HG02870 (cell line): ENCODE measurements around the gene XPO6.

Source experiments
- ATAC-seq: cut with Tn5 transposase; IDR thresholded peaks from one replicate; pipeline ENCODE4 v1.9.1; 2021; ENCODE audit warnings: mild to moderate bottlenecking, moderate library complexity; ENCODE audit not compliant: unreplicated experiment

The XPO6 gene

DNA sequence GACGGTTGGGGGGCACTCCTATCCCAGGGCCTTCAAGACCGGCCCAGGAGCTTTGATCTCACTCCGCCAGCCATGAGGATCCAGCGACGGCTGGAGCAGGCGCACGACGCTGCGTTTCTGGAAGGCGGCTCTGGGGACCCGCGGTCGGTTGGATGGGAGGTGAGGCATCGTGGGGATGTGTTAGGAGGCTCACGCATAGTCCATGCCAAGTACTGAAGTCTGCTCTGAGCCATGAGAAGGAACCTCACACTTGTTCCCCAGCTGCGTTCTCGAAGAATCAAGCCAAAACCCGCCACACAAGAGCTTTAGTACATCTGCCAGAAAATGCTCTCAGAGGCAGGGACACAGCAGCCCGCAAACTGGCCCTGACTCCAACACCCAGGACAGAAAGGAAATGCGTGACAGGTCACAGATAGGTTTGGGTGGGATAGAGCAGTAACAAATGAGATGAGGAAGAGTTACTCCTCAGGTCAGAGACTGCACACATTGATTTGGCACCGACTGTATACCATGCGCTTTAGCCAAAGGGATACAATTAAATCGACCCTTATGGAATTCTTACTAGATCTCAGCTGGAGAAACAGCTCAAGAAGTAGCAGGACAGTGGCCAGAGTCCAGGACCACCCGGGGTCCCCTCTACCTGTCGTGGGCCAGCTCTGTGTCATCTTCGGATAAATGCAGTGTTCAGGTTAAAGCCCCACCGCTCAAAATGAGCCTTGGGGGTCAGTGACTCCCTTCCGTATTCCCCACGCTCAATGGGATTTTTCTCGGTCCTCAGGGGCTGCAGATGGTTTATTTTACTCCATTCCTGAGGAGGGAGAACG is 141.6 kb downstream of the XPO6 start:
- ATAC-seq: no peak

DNA sequence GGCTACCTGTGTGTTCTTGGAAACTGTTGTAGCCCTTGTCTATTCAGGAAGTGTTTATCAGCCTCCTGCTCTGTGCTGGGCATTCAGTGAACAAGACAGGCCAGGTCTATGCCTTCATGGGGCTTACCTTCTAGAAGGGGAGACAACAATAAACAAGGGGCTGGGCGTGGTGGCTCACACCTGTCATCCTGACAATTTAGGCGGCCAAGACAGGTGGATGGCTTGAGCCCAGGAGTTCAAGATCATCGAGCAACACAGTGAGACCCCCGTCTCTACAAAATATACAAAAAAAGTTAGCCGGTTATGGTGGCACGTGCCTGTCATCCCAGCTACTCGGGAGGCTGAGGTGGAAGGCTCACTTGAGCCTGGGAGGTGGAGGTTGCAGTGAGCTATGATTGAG is 142.8 kb downstream of the XPO6 start:
- no peak for ATAC-seq

DNA sequence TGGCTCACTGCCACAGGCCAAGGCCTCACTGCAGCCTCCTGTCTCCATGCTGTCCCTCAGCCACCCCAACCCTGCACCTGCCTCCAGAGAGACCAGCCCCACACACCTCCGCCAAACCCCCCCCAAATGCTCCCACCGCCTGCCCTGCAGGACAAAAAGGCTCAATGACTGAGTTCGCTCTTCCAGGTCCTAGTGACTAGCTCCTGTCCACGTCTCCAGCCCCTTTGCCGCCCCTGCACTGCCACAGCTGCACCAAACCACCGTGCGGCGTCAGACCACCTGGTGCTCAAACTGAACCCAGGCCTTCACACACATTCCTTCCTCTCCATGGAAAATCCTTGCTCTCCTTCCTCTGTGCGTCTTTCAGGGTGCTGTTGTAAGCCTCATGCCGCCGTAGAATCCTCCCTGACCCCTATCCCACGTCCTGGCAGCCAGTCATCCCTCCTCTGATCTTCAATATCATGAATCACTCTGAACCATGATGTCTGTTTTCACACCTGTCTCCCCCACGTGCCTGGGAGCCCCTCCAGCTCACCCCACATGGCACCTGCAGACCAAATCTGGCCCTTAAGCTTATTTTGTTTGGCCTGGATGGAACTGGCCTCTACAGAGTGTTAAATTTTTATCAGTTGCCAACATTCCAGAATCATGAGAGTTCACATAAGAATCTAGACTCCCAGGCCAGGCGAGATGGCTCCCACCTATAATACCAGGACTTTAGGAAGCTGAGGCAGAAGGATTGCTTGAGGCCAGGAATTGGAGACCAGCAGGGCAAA is 144.0 kb downstream of the XPO6 start:
- ATAC-seq: no peak

DNA sequence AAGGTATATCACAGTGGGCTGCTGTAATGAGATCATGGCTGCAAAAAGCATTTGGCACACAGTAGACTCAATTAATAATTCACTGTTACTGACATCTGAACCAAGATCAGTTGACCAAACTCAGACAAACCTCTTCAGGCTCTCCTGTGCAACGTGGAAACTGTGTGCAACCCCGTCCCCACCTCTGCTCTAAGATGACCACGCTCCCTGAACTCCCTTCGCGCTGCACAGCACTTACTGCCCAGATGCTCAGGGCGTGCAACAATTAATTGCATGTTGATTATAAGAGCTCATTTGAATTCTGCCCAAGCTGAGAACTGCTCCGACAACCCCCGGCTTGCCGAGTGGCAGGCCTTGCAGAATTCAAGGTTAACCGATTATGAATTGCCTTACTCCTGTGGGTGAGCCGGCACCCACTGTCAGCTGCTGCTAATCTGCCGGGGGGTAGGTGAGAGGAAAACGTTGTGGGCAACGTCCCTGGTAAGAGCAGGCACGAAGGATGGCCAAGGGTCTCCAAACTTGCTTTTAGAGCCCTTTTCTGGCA is 147.0 kb downstream of the XPO6 start:
- no peak for ATAC-seq

DNA sequence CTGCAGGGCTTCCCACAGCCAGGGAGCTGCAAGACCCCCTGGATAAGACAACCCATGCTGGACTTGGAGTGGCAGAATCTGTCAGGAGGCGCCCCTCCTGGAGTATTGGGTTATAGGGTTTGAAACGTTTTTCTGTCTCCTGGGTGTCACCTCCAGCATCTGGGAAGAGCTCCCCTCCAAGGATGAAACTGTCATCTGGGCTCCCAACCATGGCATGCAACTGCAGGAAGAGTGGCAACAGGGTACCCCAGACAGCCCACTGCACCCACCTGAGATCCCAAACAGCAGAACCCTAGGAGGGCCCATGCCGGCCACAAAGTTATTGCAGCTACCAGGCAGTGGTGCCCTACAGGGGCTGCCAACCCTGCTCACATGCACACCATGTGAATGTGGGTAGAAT is 147.6 kb downstream of the XPO6 start:
- ATAC-seq: no peak

DNA sequence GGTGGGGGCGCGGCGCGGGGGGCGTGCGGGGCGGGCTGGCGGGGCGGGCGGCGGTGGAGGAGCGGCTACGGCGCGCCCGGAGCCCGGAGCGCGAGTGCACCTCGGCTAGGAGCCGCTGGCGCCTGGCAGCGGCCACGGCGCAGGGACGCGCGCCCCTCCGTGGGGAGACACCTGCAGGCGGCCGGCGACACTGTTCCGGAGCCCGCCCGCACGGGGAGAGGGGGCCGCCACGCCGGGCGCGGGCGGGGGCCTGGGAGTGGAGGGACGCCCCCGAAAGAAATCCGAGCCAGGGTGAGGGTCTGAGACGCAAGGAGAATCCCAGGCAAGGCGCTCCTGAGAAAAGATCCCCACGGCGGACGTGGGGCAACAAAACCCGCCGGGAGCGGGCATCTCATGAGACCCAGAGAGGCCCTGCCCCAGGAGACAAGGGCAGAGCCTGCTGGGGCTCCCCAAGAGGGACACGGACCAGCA is 148.1 kb downstream of the XPO6 start, which contains the start of gene GSG1L:
GSG1L (minus strand) TSS at position 124 of the 471 bp plus-strand sequence. CDS start 290 bp downstream, outside the sequence.
- ATAC-seq: no peak

DNA sequence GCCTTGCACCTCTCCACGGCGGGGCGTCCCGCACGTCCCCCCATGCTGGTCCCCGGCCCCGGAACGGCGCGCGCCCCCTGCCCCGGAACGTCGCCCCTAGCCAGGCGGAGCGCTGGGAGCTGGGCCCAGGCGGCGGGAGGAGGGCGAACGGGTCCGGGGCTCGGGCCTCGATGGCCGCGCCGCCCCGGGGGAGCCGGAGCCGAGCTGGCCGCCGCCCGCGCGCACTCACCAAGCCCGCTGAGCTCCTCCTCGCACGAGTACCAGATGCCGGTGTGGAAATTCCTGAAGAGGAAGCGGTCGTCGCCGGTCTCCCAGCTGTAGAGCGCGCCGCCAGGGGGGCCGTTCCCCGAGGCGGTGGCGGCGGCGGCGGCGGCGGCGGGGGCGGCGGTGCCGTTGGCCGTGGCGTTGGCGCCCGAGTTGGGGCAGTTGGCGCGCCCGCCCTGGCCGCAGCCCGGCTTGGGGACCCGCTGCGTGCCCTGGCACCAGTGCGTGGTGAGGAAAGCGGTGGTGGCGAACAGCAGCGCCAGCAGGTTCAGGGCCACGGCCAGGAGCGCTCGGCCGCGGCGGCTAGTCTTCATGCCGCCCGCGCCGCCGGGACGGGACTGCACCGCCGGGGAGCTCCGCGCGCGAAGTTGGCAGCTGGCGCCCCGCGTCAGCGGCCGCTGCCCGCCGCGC is 148.8 kb downstream of the XPO6 start:
- ATAC-seq: no peak

DNA sequence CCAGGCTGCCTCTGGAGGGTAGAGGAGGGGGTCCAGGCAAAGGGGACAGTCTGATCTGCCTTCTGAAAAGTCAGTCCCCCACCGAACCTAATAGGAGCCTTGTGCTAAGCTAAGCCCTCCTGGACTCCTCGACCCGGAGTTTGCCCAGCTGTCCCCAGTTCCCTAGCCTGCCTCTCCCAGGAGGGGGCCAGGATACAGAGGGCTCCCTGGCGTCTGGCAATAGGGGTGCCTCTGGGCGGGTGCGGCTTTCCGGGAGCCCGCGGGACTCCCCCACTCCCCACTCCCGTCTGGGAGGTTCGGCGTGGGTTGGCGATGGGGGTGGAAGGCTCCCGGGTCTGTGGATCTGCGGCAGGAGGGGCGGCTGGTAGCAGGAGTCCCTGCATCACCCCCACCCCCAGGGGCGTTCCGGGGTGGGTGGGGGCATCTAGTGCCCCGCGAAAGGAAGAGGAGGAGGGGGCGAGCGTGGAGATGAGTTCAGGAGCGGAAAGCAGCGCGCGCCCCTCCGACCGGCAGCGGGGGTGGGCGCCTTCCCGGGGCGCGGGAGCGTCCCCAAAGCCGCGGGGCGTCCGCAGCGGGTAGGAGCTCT is 149.4 kb downstream of the XPO6 start:
- ATAC-seq: no peak

DNA sequence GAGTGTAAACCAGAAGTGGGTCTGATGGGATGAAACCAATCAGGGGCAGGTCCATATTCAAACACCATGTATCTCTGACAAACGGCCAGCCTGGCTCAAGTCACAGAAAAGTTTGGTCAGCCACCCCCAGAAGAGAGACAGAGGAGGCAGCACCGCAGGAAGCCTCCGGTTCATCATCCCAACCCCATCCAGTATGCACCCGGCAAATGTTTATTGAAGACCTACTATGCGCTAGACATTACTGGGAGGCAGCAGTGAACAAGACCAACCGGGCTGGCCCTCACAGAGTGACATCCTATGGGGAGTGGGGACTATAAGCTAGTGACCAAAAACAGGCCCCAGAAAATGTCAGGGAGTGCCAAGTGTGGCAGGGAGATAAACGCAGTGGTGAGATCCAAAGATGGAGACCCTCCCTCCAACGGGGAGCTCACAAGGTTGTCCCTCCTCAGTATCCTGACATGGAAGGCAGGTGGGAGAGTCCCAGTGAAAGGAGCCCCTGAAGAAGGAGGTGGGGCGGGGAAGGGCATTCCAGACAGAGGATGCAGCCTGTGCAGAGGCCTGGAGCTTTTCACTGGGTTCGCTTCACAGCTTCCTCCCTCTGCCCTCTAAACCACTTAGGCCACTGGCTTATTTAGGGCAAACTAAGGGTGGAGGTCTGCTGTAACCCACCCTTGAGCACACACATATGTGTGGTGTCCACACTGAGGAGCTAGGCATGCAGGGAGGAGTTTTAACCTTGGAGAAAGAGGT is 150.2 kb downstream of the XPO6 start:
- no peak for ATAC-seq

DNA sequence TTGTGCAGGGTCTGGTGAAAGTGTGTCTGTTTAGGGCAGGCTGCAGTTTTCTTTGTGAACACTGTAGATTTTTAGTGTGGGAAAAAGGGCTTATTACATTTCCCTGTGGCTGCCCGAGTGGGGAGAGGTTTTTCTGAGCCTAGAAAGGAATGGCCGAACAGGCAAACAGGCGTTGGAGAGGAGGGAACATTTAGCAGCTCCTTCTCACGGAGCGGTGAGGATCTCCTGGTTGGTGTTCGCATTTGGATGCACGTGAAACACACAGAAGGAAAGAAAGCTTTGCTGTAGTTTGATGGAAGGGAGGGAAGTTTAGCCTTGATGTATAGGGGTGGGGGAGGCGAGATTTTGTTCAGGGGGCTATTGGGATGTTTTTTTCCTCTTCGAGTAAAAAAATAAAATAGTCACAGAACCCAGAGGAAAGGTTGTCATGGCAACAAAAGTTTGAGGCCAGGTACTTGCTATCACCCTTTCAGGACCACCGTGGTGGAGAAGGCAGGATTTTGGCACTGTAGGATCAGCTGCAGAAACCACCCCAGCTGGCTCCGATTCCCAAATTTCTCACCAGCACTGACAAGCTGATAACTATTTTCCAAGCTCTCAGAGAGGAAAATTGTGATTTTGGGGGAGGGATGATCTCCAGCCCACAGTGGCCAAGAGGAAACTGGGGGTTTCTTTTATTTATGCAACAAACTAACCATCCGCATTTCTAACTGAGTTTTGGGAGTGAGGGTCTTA is 151.8 kb downstream of the XPO6 start:
- no peak for ATAC-seq

DNA sequence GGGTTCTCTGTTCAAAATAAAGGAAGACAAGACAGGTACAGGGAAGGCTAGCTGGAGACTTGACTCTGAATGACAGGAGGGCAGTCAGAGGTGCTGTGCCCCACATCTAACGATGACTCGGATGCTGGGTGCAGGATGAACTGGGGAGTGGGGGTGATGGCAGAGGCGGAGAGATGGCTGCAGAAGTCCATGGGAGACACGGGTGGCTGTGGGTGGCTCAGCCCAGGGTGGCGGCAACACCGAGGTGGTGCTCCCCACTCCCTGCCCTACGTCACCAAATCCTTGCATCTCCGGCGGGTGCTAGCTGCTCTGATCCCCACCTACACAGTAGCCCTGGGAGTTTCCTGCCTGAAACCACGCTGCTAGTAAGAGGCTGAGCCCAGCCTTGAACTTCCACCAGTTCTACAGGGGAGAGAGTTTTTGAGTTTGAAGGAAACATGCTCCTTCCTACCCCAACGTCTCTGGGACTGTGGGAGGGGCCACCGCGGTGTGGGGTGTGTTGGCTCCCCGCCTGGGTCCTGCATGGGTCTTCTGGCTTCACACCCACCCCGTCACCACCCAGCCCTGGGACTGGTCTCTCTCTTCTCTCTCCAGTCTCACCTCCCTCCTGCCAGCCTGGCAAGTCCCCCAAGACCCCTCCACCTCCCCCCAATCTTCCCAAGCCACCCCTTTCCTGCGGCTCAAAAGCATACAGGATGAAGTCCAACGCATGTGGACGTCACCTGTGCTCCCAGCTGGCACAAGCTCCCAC is 152.8 kb downstream of the XPO6 start:
- no peak for ATAC-seq

DNA sequence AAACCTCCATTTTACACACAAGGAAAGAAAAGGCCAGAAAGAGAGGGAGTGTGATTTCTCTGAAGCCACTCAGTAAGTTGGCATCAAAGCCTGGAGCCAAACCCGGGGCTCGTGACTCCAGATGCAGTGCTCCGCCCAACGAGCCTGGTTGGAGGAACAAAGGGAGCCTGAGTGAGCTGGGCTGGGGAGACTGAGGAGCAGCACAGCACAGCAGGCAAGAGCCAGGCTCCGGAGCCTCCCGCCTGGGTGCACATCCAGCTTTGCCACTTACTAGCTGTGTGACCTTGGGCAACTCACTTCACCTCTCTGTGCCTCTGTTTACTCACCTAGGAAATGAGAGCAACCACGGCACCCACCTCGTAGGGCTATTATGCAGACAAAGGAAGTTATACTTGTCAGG is 153.8 kb downstream of the XPO6 start:
- no peak for ATAC-seq

DNA sequence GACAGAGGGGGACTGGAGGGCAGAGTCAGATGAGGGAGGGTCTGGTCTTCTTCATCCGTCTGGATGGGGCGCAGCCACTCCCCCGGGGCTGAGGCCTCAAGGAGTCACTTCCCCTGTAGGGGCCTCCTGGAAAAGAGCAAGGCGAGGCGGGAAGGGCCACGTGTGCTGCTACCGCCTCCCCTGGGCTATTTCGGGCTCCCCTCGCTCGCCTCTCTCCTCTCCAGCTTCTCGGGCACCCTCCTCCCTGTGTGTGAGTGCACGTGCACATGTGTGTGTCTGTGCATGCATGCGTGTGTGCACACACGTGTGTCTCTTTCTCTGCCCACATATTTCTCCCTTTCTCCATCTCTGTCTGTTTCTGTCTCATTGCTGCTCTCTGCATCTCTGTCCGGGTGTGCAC is 158.3 kb downstream of the XPO6 start:
- ATAC-seq: no peak

DNA sequence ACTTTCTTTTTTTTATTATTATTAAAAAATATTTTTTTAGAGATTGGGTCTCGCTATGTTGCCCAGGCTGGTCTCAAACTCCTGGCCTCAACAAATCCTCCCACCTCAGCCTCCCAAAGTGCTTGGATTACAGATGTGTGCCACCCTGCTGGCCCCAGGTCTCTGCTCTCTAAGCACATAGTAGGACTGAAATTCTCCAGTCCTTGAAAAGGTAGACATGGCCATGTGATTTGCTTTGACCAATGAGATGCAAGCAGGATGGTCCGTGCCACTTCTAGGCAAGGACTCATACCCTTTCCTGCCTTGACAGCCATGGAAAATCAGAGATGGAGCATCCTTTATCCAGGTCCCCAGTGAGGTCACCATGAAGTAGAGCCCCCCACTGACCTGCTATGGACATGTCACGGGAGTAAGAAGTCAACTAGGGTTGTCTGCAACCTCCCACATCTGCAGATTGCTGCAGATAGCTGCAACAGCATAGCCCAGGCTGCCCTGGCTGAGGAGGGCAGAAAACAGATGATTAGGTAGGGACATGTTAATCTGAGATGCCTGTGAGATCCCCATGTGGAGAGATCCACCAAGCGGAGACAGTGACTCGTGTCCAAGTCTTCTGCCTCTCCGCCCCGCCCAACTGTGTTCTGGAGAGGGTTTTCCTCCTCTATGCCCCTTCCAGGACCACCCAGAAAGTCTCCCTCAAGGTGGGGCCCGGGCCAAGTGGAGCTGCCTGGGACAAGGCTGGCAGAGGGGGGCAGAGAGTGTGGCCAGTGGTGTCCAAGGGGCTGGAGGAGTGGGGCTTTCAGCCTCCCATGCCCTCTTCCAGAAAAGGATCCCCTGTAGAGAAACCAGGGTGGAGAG is 159.3 kb downstream of the XPO6 start:
- no peak for ATAC-seq

DNA sequence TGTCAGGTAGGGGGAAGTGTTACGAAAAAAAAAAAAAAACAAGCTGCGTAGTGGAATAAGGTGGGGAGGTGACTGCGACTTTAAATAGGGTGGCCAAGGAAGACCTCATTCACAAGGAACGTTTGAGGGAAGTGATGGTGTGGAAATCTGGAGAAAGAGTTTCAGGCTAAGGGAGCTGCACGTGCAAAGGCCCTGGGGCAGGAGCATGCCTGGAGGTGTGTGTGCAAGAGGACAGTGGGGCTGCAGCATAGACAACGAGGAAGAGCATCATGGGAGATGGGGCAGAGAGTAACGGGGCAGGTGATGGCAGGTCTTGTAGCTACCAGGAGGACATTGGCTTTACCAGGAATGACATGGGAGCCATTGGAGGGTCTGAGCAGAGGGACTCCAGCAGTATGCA is 160.3 kb downstream of the XPO6 start:
- ATAC-seq: no peak
